ENCODE measurements around the gene LBR. TPM values are rescaled to one million over a fixed set of nuclear protein-coding genes. Genes with fewer than 3 reads are reported as not detected.

The LBR gene
- total RNA-seq (2014; rRNA removed; shearing (Covaris generic)): 91.3 and 93.6 TPM in 2 replicates
- 41.9 and 50.6 TPM in 2 replicates for polyA plus RNA-seq (2016; fragmentation: Nextera tagmentation; extraction: Ambion mirVana)
- long read RNA-seq, partial matches to known transcripts: 1 of 7 reads
- long read RNA-seq, other reads (novel, unspliced or antisense): 2 of 7 reads

DNA sequence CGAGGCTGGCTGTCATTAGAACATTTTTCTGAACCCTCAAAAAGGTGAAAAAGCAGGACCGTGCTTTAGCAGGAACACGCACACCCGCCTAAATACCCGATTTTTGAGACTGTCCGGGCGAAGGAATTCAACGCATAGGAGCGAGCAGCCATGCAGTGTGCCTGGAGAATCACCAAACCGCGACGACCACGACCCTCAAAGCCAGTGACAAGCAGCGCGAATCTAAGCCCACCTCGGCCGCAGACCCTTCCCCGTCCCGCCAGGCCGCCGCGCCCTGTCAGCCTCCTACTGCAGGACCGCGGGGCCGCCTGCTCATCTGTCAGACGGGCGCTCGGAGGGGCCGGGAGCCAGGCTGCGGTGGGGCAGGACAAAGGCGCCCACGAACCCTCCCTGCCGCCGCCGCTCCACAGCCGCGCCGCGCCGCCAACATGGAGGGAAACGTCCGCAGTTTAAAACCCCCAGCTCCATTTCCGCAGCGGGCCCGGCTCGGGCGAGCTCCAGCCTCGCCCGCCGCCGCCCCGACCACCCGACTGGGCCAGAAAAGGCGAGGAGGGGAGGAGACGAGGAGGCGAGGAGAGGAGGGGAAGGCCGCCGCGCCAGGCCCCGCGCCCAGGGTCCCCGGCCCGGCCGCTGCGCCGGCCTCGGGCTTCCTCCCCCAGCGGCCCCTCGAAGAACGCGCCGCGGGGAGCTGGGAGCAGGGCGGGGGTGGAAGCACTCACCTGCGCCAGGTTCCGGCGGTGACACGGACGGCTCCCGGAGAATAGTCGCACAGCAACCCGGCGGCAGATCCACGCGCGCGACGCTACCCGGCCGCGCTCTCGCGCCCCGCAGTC, at the start of gene LBR:
Gene LBR (minus strand): TSS at position 804 of the 833 bp plus-strand sequence. CDS start 3,963 bp downstream, outside the sequence.
- TF ChIP-seq EZH2 (IDR thresholded peaks at IDR 0.05; ENCODE audit: low read depth, unreplicated experiment) (no peak), CREB1 (CRISPR knock-in tag; IDR thresholded peaks at IDR 0.05; ENCODE audit: low read depth) (no peak), ZNF331 (CRISPR knock-in tag; IDR thresholded peaks at IDR 0.05; ENCODE audit: low read depth) (no peak), STAT1 (IDR thresholded peaks at IDR 0.05; ENCODE audit: unreplicated experiment) (no peak), JUNB (IDR thresholded peaks at IDR 0.05; ENCODE audit: unreplicated experiment) (no peak), POLR2AphosphoS5 (IDR thresholded peaks at IDR 0.05; ENCODE audit: low read depth) (no peak), ZNF114 (CRISPR knock-in tag; IDR thresholded peaks at IDR 0.05) (no peak), ZNF462 (CRISPR knock-in tag; IDR thresholded peaks at IDR 0.05) (no peak), EZH2phosphoT487 (IDR thresholded peaks at IDR 0.05; ENCODE audit: unreplicated experiment) (no peak), NANOG (IDR thresholded peaks at IDR 0.05; ENCODE audit: borderline replicate concordance) (no peak)
- TF ChIP-seq, protein P1, sequence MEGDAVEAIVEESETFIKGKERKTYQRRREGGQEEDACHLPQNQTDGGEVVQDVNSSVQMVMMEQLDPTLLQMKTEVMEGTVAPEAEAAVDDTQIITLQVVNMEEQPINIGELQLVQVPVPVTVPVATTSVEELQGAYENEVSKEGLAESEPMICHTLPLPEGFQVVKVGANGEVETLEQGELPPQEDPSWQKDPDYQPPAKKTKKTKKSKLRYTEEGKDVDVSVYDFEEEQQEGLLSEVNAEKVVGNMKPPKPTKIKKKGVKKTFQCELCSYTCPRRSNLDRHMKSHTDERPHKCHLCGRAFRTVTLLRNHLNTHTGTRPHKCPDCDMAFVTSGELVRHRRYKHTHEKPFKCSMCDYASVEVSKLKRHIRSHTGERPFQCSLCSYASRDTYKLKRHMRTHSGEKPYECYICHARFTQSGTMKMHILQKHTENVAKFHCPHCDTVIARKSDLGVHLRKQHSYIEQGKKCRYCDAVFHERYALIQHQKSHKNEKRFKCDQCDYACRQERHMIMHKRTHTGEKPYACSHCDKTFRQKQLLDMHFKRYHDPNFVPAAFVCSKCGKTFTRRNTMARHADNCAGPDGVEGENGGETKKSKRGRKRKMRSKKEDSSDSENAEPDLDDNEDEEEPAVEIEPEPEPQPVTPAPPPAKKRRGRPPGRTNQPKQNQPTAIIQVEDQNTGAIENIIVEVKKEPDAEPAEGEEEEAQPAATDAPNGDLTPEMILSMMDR (conservative IDR thresholded peaks at IDR 0.05; ENCODE audit: low read depth in 2 of 2): no peak
- TF ChIP-seq, protein P2, sequence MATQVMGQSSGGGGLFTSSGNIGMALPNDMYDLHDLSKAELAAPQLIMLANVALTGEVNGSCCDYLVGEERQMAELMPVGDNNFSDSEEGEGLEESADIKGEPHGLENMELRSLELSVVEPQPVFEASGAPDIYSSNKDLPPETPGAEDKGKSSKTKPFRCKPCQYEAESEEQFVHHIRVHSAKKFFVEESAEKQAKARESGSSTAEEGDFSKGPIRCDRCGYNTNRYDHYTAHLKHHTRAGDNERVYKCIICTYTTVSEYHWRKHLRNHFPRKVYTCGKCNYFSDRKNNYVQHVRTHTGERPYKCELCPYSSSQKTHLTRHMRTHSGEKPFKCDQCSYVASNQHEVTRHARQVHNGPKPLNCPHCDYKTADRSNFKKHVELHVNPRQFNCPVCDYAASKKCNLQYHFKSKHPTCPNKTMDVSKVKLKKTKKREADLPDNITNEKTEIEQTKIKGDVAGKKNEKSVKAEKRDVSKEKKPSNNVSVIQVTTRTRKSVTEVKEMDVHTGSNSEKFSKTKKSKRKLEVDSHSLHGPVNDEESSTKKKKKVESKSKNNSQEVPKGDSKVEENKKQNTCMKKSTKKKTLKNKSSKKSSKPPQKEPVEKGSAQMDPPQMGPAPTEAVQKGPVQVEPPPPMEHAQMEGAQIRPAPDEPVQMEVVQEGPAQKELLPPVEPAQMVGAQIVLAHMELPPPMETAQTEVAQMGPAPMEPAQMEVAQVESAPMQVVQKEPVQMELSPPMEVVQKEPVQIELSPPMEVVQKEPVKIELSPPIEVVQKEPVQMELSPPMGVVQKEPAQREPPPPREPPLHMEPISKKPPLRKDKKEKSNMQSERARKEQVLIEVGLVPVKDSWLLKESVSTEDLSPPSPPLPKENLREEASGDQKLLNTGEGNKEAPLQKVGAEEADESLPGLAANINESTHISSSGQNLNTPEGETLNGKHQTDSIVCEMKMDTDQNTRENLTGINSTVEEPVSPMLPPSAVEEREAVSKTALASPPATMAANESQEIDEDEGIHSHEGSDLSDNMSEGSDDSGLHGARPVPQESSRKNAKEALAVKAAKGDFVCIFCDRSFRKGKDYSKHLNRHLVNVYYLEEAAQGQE (IDR thresholded peaks at IDR 0.05; ENCODE audit: unreplicated experiment): no peak
- TF ChIP-seq, protein P3, sequence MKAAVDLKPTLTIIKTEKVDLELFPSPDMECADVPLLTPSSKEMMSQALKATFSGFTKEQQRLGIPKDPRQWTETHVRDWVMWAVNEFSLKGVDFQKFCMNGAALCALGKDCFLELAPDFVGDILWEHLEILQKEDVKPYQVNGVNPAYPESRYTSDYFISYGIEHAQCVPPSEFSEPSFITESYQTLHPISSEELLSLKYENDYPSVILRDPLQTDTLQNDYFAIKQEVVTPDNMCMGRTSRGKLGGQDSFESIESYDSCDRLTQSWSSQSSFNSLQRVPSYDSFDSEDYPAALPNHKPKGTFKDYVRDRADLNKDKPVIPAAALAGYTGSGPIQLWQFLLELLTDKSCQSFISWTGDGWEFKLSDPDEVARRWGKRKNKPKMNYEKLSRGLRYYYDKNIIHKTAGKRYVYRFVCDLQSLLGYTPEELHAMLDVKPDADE (IDR thresholded peaks at IDR 0.05): no peak
- H3K4me3 ChIP-seq: peak within 1 kb of the TSS; percentile 90
- peak within 1 kb of the TSS; percentile 92 for H2AFZ ChIP-seq
- peaks cover 45% of the 10 kb centered on the region for H3K4me1 ChIP-seq (ENCODE audit: insufficient read depth)
- Mint-ChIP-seq H3K27ac (peak within 1 kb of the TSS; percentile 97), H3K36me3 (ENCODE audit: low read depth) (peaks cover 19% of the 10 kb centered on the region; the same call in 2 of the 3 replicates), H3K4me1 (peaks cover 49% of the 10 kb centered on the region), H3K4me3 (peak within 1 kb of the TSS; percentile 77), H3K9me3 (peaks cover 27% of the 10 kb centered on the region; the same call in 2 of the 3 replicates), H3K27me3 (ENCODE audit: insufficient read depth, low read depth, poor library complexity) (peaks cover 28% of the 10 kb centered on the region)
- H3F3A ChIP-seq (replicated peaks; ENCODE audit: low read depth): peaks cover 12% of the 10 kb centered on the region; the same call in 1 of the 2 replicates
- peak; percentile 77 for DNase-seq (ENCODE audit: low spot score)
- ATAC-seq: peak; percentile 72
- peak within 1 kb of the TSS; percentile 97 for H3K27ac ChIP-seq (ENCODE audit: low read depth)
- H3K9me2 ChIP-seq (ENCODE audit: insufficient read depth): no peaks in the 10 kb centered on the region
- H3K79me2 ChIP-seq (replicated peaks; ENCODE audit: insufficient read depth): peaks cover 50% of the 10 kb centered on the region
- peak within 1 kb of the TSS; percentile 81 for H3K4me2 ChIP-seq
- peaks cover 39% of the 10 kb centered on the region for H4K20me1 ChIP-seq (replicated peaks; ENCODE audit: insufficient read depth)
- H3K36me3 ChIP-seq (ENCODE audit: insufficient read depth): 0 out of 2 replicates have a peak, but pooled peaks cover 4% of the 10 kb centered on the region
- H3K27me3 ChIP-seq (ENCODE audit: insufficient read depth): peaks cover 26% of the 10 kb centered on the region

Measured in GM23338 (cell line).